HepG2 (cell line): ENCODE results near the gene ZFP92. TPM values are rescaled to one million over a fixed set of nuclear protein-coding genes. Genes with fewer than 3 reads are reported as not detected.

Experiments
- ATM ChIP-seq: fragments of 450-650 bp; IDR thresholded peaks from 2 replicates; pipeline ENCODE4 v1.7.1; 2017; ENCODE audit warnings: mild to moderate bottlenecking, borderline replicate concordance
- FOXA1 ChIP-seq, 2 experiments: fragments of 450-650 bp in 1 of 2; sonication (generic) in 1 of 2; formaldehyde crosslinking in 1 of 2; IDR thresholded peaks; 2 replicates each; pipeline versions ENCODE4 v1.4.0 to v1.6.1; 2016 to 2020; ENCODE audit warnings: missing genetic modification reagents in 1 of 2
- FOXA3 ChIP-seq: IDR thresholded peaks from 2 replicates; pipeline ENCODE4 v1.6.1; 2016; ENCODE audit warnings: missing genetic modification reagents, missing compliant biosample characterization
- MBD4 ChIP-seq: IDR thresholded peaks from 2 replicates; pipeline ENCODE4 v1.6.1; 2012; ENCODE audit warnings: low read length, inconsistent platforms, borderline replicate concordance
- MXI1 ChIP-seq: IDR thresholded peaks from 3 replicates; pipeline ENCODE4 v1.6.1; 2012; ENCODE audit warnings: low read depth, low read length, inconsistent platforms, borderline replicate concordance
- MYC ChIP-seq: sonication (generic); formaldehyde crosslinking; IDR thresholded peaks from 2 replicates; pipeline ENCODE4 v1.9.0; 2021; ENCODE audit warnings: missing genetic modification reagents, borderline replicate concordance
- PHF5A ChIP-seq: IDR thresholded peaks from one replicate; pipeline ENCODE4 v1.6.1; 2018; ENCODE audit warnings: low read depth, missing genetic modification reagents; ENCODE audit not compliant: unreplicated experiment
- SMYD3 ChIP-seq: sonication (generic); formaldehyde crosslinking; IDR thresholded peaks from 2 replicates; pipeline ENCODE4 v1.8.1; 2023; ENCODE audit warnings: mild to moderate bottlenecking, missing genetic modification reagents
- SRY ChIP-seq: sonication (generic); formaldehyde crosslinking; IDR thresholded peaks from 2 replicates; pipeline ENCODE4 v1.8.0; 2022; ENCODE audit warnings: mild to moderate bottlenecking, missing genetic modification reagents
- WIZ ChIP-seq: sonication (generic); formaldehyde crosslinking; IDR thresholded peaks from 2 replicates; pipeline ENCODE4 v1.5.1; 2020; ENCODE audit warnings: mild to moderate bottlenecking, missing genetic modification reagents
- ZFP62 ChIP-seq: sonication (generic); formaldehyde crosslinking; IDR thresholded peaks from 2 replicates; pipeline ENCODE4 v1.4.0; 2020; ENCODE audit warnings: missing genetic modification reagents
- ZFP82 ChIP-seq: sonication (generic); formaldehyde crosslinking; IDR thresholded peaks from 2 replicates; pipeline ENCODE4 v1.5.1; 2020; ENCODE audit warnings: mild to moderate bottlenecking, missing genetic modification reagents, borderline replicate concordance
- ZNF75D ChIP-seq: sonication (generic); formaldehyde crosslinking; IDR thresholded peaks from 2 replicates; pipeline ENCODE4 v1.8.1; 2023; ENCODE audit warnings: missing genetic modification reagents, mild to moderate bottlenecking, borderline replicate concordance
- ZNF883 ChIP-seq: sonication (generic); formaldehyde crosslinking; IDR thresholded peaks from 2 replicates; pipeline ENCODE4 v1.5.1; 2020; ENCODE audit warnings: mild to moderate bottlenecking, missing genetic modification reagents; ENCODE audit errors: not compliant biosample characterization
- polyA plus RNA-seq, 8 experiments: library from polyadenylated mRNA; depleted of rRNA in 3 of 8; stranded (reverse) in 7 of 8; unstranded in 1 of 8; fragments of >200 nt; fragmentation: Illumina TruSeq in 4 of 8; extraction: Trizol in 4 of 8; gene quantifications; 2 replicates each; pipeline versions ENCODE4 v1.2.1 to v1.2.3, GENCODE V29; 2011 to 2016; ENCODE audit warnings: low read depth in 4 of 8, missing spikeins in 1 of 8, mixed read lengths in 1 of 8; ENCODE audit not compliant: insufficient read depth in 1 of 8
- total RNA-seq, 5 experiments: library from RNA; depleted of rRNA; stranded (reverse); fragments of >200 nt; fragmentation: Illumina TruSeq; extraction: Trizol; gene quantifications; 2 replicates each; pipeline ENCODE4 v1.2.3, GENCODE V29; 2016; ENCODE audit warnings: low read depth in 1 of 5
- TF ChIP-seq, protein P1 (sequence below): IDR thresholded peaks from 2 replicates; pipeline ENCODE4 v1.4.0; 2020; ENCODE audit warnings: mild to moderate bottlenecking, missing genetic modification reagents
- TF ChIP-seq, protein P2 (sequence below): sonication (generic); formaldehyde crosslinking; IDR thresholded peaks from 2 replicates; pipeline ENCODE4 v1.5.0; 2020; ENCODE audit warnings: mild to moderate bottlenecking, missing genetic modification reagents, moderate library complexity
- TF ChIP-seq, protein P3 (sequence below): IDR thresholded peaks from 2 replicates; pipeline ENCODE4 v1.6.1; 2016; ENCODE audit warnings: mild to moderate bottlenecking
- TF ChIP-seq, protein P4 (sequence below): sonication (generic); formaldehyde crosslinking; IDR thresholded peaks from 2 replicates; pipeline ENCODE4 v1.4.0; 2020; ENCODE audit warnings: missing genetic modification reagents

The ZFP92 gene
- total and polyA plus RNA-seq, 2 of the 13 experiments (the other 11 are each of a cell fraction or from before 2014, with no cell fraction given), result 0.02 TPM; not detected in 1

DNA sequence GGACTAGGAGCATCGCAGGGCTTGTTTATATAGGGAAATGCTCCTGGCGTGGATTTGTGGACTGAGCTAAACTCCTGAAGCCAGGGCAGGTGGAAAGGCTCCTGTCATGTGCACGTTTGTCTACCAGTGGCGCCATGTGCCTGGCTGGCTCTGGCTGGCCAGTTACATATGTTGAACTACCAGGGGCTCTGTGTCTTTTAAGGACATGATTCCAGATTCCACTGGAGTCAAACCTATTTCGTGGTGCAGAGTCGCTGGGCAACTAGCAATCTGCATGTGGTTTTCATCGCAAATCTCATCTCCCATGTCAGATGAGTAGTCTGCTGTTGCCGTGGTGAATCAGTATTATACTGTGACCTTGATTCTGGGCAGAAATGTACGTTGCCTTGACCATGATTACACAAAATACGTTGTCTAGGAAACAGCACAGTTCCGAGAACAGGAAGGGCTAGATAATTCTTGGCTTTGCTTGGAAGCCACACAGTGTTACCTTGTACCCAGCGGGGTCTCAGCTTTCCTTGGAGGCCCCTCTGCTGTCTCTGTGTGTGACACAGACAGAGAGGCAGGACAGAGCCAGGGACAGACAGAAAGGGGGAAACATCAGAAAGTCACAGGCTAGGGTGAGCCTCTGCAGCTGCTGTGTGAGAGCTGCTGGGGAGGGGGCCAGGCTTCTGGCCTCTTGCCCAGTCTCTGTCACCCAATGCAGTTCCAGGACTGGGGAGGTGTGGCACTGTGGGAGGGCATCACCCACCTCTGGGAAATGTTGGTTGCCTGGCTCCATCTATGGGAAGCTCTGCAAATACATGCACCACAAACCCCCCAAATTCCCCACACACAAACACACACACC, 29.4 kb upstream of the ZFP92 start (continued):
- TF ChIP-seq, protein P1, sequence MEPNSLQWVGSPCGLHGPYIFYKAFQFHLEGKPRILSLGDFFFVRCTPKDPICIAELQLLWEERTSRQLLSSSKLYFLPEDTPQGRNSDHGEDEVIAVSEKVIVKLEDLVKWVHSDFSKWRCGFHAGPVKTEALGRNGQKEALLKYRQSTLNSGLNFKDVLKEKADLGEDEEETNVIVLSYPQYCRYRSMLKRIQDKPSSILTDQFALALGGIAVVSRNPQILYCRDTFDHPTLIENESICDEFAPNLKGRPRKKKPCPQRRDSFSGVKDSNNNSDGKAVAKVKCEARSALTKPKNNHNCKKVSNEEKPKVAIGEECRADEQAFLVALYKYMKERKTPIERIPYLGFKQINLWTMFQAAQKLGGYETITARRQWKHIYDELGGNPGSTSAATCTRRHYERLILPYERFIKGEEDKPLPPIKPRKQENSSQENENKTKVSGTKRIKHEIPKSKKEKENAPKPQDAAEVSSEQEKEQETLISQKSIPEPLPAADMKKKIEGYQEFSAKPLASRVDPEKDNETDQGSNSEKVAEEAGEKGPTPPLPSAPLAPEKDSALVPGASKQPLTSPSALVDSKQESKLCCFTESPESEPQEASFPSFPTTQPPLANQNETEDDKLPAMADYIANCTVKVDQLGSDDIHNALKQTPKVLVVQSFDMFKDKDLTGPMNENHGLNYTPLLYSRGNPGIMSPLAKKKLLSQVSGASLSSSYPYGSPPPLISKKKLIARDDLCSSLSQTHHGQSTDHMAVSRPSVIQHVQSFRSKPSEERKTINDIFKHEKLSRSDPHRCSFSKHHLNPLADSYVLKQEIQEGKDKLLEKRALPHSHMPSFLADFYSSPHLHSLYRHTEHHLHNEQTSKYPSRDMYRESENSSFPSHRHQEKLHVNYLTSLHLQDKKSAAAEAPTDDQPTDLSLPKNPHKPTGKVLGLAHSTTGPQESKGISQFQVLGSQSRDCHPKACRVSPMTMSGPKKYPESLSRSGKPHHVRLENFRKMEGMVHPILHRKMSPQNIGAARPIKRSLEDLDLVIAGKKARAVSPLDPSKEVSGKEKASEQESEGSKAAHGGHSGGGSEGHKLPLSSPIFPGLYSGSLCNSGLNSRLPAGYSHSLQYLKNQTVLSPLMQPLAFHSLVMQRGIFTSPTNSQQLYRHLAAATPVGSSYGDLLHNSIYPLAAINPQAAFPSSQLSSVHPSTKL, result 0 out of 2 replicates have a peak, but pooled peaks have one; percentile 25
- TF ChIP-seq ZNF883 (CRISPR knock-in tag) (no peak), ZFP62 (no peak), MXI1 (peak; percentile 35; the same call in 1 of the 3 replicates), ZNF75D (CRISPR knock-in tag) (no peak), ATM (no peak), FOXA1 (IDR thresholded peaks at IDR 0.05) (no peak), FOXA1 (CRISPR knock-in tag; IDR thresholded peaks at IDR 0.05) (0 out of 2 replicates have a peak, but pooled peaks have one; percentile 2), WIZ (CRISPR knock-in tag) (no peak), SRY (CRISPR knock-in tag) (no peak), FOXA3 (CRISPR knock-in tag) (peak; percentile 32; the same call in 1 of the 2 replicates), MBD4 (no peak), ZFP82 (no peak), MYC (no peak), PHF5A (CRISPR knock-in tag) (no peak), SMYD3 (no peak)
- TF ChIP-seq, protein P2, sequence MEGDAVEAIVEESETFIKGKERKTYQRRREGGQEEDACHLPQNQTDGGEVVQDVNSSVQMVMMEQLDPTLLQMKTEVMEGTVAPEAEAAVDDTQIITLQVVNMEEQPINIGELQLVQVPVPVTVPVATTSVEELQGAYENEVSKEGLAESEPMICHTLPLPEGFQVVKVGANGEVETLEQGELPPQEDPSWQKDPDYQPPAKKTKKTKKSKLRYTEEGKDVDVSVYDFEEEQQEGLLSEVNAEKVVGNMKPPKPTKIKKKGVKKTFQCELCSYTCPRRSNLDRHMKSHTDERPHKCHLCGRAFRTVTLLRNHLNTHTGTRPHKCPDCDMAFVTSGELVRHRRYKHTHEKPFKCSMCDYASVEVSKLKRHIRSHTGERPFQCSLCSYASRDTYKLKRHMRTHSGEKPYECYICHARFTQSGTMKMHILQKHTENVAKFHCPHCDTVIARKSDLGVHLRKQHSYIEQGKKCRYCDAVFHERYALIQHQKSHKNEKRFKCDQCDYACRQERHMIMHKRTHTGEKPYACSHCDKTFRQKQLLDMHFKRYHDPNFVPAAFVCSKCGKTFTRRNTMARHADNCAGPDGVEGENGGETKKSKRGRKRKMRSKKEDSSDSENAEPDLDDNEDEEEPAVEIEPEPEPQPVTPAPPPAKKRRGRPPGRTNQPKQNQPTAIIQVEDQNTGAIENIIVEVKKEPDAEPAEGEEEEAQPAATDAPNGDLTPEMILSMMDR, result peak; percentile 54
- TF ChIP-seq, protein P3, sequence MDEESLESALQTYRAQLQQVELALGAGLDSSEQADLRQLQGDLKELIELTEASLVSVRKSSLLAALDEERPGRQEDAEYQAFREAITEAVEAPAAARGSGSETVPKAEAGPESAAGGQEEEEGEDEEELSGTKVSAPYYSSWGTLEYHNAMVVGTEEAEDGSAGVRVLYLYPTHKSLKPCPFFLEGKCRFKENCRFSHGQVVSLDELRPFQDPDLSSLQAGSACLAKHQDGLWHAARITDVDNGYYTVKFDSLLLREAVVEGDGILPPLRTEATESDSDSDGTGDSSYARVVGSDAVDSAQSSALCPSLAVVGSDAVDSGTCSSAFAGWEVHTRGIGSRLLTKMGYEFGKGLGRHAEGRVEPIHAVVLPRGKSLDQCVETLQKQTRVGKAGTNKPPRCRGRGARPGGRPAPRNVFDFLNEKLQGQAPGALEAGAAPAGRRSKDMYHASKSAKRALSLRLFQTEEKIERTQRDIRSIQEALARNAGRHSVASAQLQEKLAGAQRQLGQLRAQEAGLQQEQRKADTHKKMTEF (CRISPR knock-in tag), result 0 out of 2 replicates have a peak, but pooled peaks have one; percentile 25
- TF ChIP-seq, protein P4, sequence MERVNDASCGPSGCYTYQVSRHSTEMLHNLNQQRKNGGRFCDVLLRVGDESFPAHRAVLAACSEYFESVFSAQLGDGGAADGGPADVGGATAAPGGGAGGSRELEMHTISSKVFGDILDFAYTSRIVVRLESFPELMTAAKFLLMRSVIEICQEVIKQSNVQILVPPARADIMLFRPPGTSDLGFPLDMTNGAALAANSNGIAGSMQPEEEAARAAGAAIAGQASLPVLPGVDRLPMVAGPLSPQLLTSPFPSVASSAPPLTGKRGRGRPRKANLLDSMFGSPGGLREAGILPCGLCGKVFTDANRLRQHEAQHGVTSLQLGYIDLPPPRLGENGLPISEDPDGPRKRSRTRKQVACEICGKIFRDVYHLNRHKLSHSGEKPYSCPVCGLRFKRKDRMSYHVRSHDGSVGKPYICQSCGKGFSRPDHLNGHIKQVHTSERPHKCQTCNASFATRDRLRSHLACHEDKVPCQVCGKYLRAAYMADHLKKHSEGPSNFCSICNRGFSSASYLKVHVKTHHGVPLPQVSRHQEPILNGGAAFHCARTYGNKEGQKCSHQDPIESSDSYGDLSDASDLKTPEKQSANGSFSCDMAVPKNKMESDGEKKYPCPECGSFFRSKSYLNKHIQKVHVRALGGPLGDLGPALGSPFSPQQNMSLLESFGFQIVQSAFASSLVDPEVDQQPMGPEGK (CRISPR knock-in tag), result peak; percentile 13; the same call in 1 of the 2 replicates
